ENCODE measurements around the gene ERC2.
"Not testable (repeated sequence)": the region's sequence is repeated elsewhere in the genome, so short reads cannot be mapped to it uniquely, and the experiment has no call there.

The ERC2 gene

DNA sequence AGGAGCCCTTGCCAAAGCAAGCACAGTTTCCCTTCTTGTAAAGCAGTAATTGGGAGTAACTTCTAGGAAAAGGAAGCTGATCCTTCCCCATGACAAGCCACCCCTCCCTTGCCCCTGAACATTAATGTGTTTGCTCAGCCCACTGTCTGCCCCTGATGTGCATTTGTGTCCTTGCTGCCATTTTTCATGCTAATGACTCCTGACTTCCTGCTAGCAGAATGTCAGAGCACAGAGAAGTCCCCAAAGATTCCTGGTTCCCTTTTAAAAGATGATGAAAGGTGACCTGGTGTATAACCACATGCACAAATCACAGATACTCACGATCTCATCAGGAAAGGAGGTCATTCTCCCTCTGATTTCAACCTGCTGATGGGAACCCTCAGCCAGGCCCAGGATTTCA is 936.9 kb downstream of the ERC2 start:
- DNase-seq = no peak

DNA sequence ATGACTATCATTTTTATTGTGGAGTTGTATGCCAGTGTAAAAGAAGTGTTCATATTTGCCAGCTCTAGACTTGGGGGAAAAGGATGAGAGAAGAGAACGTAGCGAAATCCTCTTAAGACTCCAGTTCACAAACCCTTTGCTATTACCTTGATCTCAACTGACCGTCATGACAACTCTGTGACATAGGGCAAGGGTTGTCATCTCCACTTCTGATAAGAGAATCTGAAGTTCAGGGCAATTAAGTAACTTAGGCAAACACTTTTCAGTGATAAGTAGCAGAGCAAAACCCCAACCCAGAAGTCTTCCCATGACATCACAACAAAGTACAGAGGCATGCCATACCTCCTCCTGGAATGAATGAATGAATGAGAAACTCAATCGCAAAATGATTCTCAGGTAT is 940.9 kb downstream of the ERC2 start:
- no peak for DNase-seq

DNA sequence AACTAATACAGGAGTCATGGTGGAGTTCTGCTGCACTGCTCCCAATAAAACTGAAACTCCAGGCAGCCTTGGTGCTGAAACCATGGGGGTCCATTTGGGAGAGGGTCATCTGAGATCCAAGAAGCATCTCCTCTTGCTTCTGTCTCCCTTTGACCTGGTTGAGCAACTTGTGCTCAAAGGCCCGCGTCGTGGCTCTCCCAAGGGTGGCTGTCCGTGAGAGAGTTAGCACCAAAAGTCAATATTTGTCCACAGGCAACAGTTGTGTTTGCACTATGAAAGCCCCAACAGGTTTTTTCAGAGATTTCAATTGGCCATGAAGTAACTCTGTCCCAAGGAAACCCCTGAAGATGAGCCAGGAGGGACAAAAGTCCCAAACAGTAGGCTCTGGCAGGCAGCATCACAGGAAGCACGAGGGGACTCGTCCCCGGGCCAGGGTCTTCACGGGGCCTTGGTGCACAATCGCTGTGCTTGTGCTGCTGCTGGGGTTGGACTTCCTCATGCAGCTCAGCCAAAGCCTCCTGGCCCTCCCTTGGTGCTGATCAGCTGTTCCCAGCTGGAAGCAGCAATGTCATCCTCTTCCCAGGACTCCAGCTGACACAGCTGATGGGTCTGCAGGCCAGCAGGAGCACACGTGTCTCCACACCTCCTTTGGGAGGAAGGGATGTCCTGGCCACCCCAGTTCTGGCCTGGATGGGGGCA is 941.8 kb downstream of the ERC2 start:
- DNase-seq = no peak

DNA sequence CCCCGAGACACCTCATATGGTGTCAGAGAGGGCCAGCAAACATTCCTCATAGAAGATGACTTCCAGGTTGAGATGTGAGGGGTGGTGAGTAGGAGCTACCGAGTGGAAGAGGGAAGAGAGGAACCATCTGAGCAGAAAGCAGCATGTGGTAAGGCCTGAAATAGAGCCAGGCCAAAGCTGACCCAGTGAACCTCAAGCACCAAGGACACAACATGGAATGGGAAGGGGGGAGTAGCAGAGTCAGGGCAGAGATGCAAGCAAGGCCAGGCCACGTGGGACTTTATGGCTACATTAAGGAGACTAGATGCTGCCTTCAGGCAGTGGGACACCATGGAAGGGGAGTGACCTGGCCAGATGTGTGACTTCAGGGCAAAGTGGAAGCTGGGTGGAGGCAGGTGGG is 942.8 kb downstream of the ERC2 start:
- DNase-seq = no peak

GRCh38 chr3:55524565-55525244 is 943.6 kb downstream of the ERC2 start:
- no peak for DNase-seq

DNA sequence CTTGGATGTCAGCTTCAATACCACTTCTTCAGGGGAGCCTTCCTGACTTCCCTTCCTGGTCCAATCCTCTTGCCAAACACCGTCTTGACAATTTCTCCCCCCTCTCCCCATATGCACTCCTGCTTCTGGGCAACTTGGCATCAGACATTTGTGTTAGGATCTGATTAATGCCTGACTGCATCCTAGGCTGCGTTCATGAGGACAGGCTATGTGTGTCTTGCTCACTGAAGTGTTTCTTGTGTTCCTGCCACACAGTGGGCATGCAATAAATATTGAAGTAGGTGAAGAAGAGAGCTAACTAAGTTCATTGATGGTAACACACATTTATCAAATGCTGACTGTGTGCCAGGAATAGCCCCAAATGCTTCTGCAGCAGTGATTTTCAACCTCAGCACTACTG is 944.8 kb downstream of the ERC2 start:
- no peak for DNase-seq

- DNase-seq = no peak
These were observed 946.4 kb downstream of the ERC2 start for GRCh38 chr3:55521738-55522421.

- DNase-seq = no peak
These were observed 947.1 kb downstream of the ERC2 start for GRCh38 chr3:55521064-55521737.

DNA sequence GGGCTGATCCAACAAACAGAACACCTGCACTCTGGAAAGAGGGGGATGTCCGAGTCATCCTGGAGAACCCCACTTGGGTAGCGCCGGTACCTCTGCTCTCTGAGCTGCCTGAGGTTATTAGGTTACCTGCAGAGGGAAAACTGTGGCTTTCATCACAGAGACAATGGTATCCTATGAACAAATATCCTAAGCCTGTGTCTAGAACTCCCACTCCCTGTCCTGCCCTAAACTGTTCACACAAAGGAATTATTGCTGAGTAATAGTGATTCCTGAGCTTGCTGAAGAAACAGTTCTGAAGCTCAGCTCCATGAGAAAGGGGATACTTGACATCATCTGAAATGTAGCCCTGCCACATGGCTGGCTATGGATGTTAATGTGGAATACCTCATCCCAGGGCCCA is 949.2 kb downstream of the ERC2 start:
- DNase-seq = no peak

GRCh38 chr3:55518451-55518850 is 949.8 kb downstream of the ERC2 start:
- no peak for DNase-seq

GRCh38 chr3:55516392-55517030 is 951.8 kb downstream of the ERC2 start:
- no peak for DNase-seq

GRCh38 chr3:55515550-55516246 is 952.6 kb downstream of the ERC2 start:
- no peak for DNase-seq

GRCh38 chr3:55514962-55515361 is 953.3 kb downstream of the ERC2 start:
- no peak for DNase-seq

DNA sequence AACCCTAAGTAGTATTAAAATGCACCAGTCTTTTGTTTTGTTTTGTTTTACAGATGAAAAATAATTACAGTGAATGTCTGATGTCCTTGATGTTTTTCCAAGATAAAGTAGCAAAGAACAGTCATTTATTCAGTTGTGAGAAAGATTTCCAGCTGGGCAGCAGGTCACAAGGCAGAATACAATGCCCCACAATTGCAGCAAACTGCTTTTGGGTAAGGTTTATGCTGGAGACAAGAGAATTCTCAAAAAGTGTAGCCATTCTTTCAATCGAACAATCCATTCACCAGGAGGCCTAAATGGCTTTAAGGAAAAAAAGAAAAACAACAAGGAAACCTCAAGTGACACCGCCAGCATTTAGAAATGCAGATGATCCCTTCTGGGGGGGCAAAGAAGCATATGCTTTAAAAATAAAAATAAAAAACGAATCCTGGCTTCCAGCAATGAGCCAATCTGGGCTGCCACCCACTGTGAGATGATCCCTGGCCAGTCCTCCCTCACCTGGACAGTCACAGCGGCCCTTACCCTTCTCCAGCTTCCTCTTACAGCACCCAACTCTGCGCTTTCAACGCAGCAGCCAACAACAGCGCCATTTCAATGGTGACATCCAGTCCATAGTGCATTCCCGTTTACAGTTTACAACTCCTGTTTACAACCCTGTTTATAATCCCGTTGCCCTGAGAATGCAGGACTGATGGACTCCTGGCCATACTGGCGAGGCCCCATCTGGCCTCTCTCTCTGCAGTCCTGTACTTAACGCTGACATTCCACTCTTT is 955.5 kb downstream of the ERC2 start:
- no peak for DNase-seq

- no peak for DNase-seq
These were observed 956.2 kb downstream of the ERC2 start for GRCh38 chr3:55511895-55512570.

DNA sequence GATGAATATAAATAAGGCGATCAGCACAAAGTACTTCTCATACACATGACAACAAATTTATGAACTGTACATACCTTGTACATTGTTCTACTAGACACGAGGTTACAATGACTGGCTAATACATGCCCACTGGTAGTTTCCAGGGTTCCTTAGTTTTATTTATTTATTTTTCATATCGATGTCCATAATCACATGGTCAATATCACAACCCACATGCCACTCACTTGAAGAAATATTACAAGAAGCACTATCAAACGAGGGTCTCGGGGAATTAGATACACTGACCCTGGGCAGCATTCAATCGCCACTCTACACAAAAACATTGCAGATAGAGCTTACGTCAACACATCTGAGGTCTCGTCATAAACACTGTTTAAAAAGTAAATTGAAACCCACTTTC is 959.9 kb downstream of the ERC2 start:
- DNase-seq = no peak

DNA sequence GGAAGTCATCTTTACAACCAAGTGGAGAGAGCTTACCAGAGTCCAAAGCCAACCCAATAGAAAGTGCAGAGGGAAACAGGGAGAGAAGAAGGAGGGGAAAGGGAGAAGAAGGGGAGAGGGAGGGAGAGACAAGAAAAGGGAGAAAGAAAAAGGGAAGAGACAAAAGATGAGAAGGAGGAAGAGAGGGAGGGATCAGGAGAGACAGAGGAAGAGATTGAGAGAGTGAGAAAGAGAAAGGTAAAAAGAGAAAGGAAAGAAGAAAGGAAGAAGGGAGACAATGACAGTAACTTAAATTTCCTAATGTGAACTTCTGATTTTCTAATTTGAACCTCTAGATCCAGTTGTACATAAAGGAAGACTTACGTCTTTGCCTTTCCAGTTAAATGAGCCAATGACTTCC is 960.5 kb downstream of the ERC2 start:
- DNase-seq = no peak

- DNase-seq = no peak
These were observed 962.5 kb downstream of the ERC2 start for GRCh38 chr3:55505776-55506175.

GRCh38 chr3:55505102-55505501 is 963.2 kb downstream of the ERC2 start:
- not testable (repeated sequence) for DNase-seq

DNA sequence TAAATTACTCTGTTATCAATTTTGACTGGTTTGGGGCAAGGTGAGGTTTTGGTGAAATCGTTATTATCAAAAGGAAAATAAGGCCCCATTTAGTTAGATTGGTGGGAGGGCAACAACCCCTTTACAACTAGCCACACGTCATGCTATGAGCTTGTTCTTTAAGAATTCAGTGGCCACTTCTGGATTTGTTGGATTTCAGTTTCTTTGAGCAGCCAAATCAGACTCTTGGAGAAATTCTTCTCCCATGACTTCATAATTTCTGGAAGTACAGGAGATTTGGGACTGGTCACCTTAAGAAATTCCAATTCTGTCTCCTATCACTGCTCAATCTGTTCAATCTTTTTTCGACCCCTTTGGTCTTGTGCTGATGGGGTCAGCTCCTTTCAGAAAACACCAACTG is 966.4 kb downstream of the ERC2 start:
- no peak for DNase-seq
